ENCODE results near the gene EDN3. TPM values are rescaled to one million over a fixed set of nuclear protein-coding genes. Genes with fewer than 3 reads are reported as not detected.

EDN3 gene, protein sequence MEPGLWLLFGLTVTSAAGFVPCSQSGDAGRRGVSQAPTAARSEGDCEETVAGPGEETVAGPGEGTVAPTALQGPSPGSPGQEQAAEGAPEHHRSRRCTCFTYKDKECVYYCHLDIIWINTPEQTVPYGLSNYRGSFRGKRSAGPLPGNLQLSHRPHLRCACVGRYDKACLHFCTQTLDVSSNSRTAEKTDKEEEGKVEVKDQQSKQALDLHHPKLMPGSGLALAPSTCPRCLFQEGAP
- not detected in 2 replicates for total RNA-seq

GRCh38 chr20:59300333-59301081, at the start of gene EDN3:
EDN3 (plus strand) TSS chr20:59300611; CDS start chr20:59300813, 202 bp downstream.

Other genes with a start within 250 kb of the EDN3 start
- gene ZNF831, start 136.8 kb upstream of the EDN3 start, total RNA-seq: not detected in 2 replicates

All from cardiac ventricle fibroblast (primary cell).